Measurements from ENCODE around the gene LAMA2.

Gene LAMA2

GRCh38 chr6:129359811-129360681, 477.1 kb downstream of the LAMA2 start:
- DNase-seq (ENCODE audit: low read depth in 2 of 2): no peak

- no peak for DNase-seq (ENCODE audit: low read depth in 2 of 2)
Observed at GRCh38 chr6:129360682-129360955, 477.7 kb downstream of the LAMA2 start.

GRCh38 chr6:129364037-129364436, 481.1 kb downstream of the LAMA2 start:
- no peak for DNase-seq (ENCODE audit: low read depth in 2 of 2)

DNA sequence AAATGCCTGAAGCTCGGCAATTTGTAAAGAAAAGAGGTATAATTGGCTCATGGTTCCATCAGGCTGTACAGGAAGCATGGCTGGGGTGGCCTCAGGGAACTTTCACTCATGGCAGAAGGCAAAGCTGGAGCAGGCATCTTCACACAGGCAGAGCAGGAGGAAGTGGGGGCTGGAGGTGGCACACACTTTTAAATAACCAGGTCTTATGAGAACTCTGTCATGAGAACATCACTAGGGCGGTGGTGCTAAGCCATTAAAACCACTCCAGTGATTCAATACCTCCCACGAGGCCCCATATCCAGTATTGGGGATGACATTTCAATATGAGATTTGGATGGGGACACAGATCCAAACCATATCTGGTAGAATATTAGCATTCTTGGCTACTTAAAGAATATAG, 481.8 kb downstream of the LAMA2 start:
- DNase-seq (ENCODE audit: low read depth in 2 of 2): no peak

DNA sequence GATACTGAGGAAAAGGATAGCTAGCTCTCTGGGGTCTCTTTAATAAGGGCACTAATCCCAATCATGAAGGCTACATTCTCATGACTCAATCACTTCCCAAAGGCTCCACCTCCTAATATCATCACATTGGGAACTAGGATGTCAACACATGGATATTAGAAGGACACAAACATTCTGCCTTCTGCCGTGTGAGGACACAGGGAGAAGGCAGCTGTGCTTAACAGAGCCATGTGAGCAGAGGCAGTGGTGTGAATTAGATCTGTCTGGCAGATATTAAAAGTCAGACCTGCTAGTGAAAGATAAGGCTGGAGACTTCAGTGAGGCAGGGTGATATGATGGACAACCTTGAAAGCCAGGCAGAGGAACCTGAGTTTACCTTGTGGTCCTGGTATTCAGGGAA, 485.1 kb downstream of the LAMA2 start:
- no peak for DNase-seq (ENCODE audit: low read depth in 2 of 2)

DNA sequence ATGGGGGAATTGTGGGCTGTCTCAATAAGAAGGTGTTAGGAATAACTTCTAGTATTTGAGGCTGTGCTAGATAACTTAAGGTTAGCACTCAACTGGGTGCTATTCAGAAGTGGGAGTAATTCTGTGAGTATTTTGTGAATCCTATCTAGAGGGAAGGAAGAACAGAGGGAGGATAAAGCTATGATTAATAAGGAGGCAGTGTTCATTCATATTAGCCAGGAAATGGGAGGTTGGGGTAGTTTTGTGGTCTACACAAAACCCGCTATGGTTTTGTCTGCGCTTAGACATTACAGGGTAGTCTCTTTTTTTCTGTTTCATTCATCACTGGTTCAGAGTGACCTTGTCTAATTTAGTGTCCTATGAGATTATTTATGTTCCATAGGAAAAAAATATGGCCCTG, 486.0 kb downstream of the LAMA2 start:
- DNase-seq (ENCODE audit: low read depth in 2 of 2): no peak

DNA sequence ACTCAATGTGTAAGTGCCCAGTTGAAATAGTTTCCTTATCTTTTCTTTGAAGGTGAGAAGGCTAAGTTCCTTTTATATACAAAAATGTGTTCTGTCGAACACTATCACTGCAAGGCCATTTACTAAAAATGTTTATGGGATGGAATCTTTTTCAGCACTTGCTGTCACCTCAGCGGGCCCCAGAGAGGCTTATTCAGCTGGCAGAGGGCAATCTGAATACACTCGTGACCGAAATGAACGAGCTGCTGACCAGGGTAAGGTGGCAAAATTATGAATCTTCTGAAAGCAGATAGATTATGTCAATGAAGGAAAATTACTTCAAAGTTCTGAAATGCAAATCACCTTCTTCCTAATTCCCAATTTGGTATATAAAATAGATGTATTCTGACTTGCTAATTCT, 486.8 kb downstream of the LAMA2 start:
- DNase-seq (ENCODE audit: low read depth in 2 of 2): no peak

DNA sequence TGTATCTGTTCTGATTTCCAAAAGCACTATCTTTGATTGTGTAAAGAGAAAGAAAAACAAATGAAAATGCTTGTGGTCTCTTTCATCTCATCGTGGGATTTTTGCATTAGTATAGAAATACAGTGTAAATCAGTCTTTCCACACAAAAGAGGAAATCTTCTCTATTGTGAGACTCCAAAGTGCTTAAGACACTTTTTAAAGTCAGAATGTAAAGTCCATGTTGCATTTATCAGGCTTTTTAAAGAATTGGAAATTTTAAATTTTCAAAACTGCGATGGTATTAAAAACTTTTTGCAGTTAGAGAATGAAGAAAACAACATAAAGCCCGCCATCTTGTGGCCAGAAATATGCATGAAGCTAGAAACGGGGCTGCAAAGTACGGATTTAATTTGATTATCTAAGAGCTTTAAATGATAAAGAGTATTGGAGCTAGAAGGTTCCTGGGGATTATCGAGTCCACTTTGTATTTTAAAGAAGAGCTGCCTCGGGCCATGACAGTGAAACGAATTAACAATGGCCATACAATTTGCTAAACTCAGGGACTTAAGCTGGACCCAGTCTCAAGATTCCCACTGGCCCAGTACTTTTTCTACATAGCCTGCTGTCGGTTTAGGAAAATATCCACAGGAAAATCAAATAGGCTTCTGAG, 487.5 kb downstream of the LAMA2 start:
- DNase-seq (ENCODE audit: low read depth in 2 of 2): peak; percentile 11 to 31

DNA sequence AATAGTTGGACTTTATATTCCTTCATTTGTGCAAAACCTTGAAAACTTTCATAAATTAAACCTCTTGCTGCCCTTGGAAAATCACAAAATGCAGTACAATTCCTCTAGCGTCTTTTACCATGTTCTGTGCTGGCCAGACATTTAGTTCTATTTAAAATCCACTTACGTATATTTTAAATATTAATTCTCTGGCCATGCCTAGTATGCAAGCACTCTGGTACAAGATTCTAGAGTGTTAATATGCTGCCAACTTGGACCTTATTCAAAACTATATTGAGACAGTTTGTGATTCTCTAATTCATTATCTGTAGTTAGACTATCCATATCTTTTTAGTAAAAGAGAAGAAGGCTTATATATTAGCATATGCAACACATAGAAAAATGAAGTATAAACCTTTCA, 498.9 kb downstream of the LAMA2 start:
- no peak for DNase-seq (ENCODE audit: low read depth in 2 of 2)

DNA sequence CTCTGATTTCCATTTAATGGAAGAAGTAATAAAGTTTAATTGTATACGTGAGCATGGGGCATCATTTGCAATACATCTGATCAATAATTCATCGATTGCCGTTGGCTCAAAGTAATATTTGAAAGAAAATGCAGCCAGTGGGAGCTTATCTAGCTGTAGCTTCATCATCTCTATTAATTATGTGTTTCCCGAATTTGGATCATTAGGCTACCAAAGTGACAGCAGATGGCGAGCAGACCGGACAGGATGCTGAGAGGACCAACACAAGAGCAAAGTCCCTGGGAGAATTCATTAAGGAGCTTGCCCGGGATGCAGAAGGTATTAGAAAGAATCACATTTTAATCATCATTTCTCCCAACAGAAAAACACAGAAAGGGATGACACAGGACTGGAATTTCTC, 500.0 kb downstream of the LAMA2 start:
- DNase-seq (ENCODE audit: low read depth in 2 of 2): no peak

DNA sequence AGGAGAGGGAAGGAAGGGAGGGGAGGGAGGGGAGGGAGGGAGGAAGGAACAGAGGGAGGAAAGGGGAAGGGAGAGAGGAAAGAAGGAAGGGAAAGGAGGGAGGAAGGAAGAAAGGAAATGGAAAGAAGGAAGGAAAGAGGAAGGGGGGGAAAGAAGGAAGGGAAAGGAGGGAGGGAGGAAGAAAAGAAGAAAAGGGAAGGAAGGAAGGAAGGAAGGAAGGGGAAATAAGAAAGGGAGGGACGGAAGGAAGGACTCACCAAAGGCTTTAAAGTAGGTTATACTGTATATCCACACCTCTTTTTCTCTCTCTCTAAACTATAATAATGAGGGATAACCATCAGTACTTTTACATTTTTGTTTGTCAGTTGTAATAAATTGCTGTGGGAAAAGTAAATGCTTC, 502.2 kb downstream of the LAMA2 start:
- DNase-seq (ENCODE audit: low read depth in 2 of 2): no peak

DNA sequence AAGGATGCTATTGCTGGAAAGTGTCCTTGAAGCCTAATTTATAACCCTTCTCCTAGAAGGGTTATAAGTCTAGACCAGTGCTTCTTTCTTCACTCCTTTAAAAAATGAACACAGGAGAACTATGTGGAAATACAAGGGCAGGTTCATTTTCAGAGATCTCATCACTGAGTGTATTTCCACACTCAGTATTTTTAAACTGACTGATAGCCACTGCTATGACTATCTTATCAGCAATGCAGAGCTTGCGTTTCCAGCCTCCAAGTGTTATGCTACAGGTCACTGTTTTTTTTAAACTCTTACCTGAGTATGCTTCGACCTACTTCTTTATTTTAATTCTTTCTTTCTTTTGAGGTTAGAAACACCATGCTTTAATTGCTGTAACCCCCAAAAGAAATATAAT, 508.0 kb downstream of the LAMA2 start:
- no peak for DNase-seq (ENCODE audit: low read depth in 2 of 2)

DNA sequence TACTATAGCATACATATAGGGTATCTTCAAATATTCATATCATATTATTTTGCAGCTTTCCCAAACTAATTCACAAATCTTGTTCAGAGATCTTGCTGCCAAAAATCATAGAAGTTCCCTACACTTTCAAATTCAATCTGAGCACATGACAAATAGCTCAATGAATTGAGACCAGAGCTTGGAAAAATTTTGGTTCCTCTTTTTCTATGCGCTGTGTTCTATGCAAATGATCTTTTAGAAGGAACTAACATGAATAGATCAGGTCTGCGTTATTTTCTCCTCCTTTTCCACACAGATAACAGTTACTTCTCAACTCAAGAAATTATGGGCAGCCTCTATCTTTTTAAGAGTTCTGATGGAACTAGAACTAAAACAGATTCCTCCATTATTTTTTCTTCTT, 510.7 kb downstream of the LAMA2 start:
- no peak for DNase-seq (ENCODE audit: low read depth in 2 of 2)

- no peak for DNase-seq (ENCODE audit: low read depth in 2 of 2)
Observed at GRCh38 chr6:129398764-129399163, 515.8 kb downstream of the LAMA2 start.

DNA sequence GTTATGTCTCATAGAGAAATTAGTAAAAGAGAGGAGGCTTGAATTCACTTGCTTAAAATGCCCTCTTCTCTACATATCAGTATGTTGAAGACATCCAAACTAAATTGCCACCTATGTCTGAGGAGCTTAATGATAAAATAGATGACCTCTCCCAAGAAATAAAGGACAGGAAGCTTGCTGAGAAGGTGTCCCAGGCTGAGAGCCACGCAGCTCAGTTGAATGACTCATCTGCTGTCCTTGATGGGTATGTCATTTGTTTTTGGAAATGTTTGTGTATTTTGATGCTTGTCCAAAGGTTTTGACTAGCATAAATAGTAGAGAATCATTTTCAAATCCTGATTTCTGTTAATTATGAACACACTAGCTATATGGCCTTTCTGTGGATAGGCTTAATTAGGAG, 519.3 kb downstream of the LAMA2 start:
- no peak for DNase-seq (ENCODE audit: low read depth in 2 of 2)

DNA sequence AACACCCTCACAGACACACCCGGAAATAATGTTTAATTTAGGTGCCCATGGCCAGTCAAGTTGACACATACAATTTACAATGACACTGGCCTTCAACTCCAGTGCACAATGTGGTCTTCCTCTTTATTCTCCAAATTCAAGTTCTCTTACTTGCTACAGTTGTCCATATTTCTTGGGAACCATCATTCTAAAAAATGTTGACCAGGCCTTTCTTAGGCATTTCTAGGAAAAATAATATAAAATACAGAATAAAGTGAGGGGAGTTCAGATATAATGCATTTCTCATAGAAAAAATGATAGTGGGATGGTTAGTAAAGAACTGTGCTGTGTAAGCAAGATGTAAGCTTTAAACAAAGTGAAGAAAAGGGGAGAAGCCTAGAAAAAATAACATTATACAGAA, 528.2 kb downstream of the LAMA2 start:
- DNase-seq (ENCODE audit: low read depth in 2 of 2): no peak

DNA sequence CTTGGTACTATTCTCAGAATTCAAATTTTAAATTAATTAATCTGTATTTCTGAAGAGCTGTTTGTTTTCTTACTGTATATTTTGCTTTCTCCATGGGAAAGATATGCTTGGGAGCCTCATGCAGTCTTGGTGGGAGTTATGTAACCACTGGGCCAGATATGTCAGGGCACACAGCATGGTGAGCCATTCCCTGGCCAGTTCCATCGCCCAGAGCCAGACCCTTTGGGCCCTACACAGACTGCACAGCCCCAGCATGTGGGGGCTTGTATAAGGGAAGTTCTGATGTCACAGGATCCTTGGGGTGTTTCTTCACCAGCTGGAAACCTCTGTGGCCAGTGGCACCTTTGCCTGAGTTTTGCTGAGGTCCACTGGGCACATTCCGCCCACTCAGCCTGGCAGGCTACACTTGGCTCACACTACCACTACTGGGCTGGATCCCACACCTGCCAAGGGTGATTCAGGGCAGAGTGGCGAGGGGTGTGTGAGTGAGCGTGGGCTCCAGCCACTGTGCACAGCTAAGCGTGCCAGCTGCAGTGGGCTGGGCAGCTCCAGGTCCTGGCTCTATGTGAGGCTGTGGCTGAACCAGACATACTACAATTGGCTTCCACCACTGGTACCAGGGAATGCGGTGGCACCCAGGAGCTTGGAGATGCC, 533.5 kb downstream of the LAMA2 start:
- DNase-seq (ENCODE audit: low read depth in 2 of 2): no peak

- no peak for DNase-seq (ENCODE audit: low read depth in 2 of 2)
Observed at GRCh38 chr6:129417416-129418086, 534.6 kb downstream of the LAMA2 start.

- no peak for DNase-seq (ENCODE audit: low read depth in 2 of 2)
Observed at GRCh38 chr6:129419324-129419723, 536.4 kb downstream of the LAMA2 start.

- no peak for DNase-seq (ENCODE audit: low read depth in 2 of 2)
Observed at GRCh38 chr6:129426343-129426742, 543.4 kb downstream of the LAMA2 start.

DNA sequence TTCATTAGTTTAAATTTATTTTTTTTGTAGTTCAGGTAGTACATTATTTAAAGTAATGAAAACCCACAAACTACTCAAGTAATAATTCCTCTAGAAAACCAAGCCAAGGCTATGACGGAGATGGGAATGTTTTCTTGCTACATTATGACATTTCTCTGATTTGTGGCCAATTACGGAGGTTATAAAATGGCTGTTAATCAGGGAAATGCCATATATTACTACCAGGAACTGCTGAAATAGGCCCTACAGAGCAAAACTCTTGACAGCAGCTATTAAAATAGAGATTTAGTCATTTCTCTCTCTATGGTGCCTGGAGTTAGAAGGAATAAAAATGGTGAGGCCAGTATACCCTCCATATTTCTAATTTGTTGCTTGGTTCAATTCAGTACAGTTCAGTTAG, 547.0 kb downstream of the LAMA2 start:
- no peak for DNase-seq (ENCODE audit: low read depth in 2 of 2)

- DNase-seq (ENCODE audit: low read depth in 2 of 2): no peak
Observed at GRCh38 chr6:129432738-129433137, 549.8 kb downstream of the LAMA2 start.

DNA sequence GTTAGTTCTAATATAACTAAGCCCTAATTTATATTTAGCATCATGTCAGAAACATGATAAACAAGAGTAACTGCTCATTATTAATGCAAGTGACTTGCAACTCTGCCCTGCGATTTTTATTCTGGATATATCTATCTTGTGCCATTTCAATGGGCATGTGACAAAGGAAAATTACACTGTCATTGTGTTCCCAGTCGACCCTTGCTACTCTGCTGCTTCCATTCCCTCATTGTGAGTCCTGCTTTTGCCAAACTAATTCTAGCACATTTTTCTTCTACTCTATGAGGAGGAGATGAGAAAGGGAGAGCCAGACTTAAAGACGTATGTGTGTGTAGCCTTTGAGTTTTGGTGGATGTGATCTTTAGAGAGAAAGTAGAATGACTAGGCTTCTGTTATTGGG, 551.2 kb downstream of the LAMA2 start:
- no peak for DNase-seq (ENCODE audit: low read depth in 2 of 2)

All from stimulated activated CD4-positive, alpha-beta T cell treated with anti-CD3 and anti-CD28 coated beads, Interleukin-1b, Interleukin-23, amount 100 ng/mL, for 4 hours (primary cell).